ENCODE data around the gene CCDC197.

The CCDC197 gene

DNA sequence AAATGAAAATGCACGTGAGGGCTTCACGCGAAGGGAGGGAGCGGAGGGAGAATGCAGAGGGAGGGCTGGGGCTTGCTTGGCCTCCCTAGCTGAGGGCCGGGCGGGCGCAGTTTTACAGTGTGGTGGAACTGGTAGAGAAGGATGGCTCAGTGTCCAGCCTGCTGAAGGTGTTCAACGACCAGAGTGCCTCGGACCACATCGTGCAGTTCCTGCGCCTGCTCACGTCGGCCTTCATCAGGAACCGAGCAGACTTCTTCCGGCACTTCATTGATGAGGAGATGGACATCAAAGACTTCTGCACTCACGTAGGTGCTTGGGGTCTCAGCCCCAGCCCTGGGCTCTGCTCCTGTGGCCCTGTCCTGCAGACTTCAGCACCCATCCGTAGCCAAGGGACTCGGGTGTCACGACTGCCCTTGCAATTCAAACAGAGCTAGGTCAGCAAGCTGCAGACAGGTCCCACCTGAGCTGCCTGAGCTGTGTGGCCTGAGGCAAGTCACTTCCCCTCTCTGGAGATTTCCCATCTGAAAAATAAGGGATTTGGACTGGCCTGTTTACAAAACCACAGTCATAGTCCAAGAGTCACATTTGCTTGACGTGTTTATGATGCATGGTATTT, 47.5 kb downstream of the CCDC197 start:
- Histone ChIP-seq H3K4me1 (ENCODE audit: control insufficient read depth, insufficient read depth, low read length) (peaks cover 18% of the 10 kb centered on the region), H3K9ac (ENCODE audit: low read length in 2 of 2) (no peak overlapping the region), H3K9me3 (ENCODE audit: control insufficient read depth in 2 of 2, low read length in 2 of 2) (no peaks in the 10 kb centered on the region), H3K36me3 (ENCODE audit: control insufficient read depth in 2 of 2, insufficient read depth in 2 of 2, low read length in 2 of 2) (peaks cover 37 to 45% of the 10 kb centered on the region in 2 donors), H3K4me3 (ENCODE audit: low read length in 2 of 2) (no peak overlapping the region), H3K27me3 (ENCODE audit: control insufficient read depth in 1 of 2, insufficient read depth in 2 of 2, low read length in 2 of 2) (no peaks in the 10 kb centered on the region), H3K27ac (ENCODE audit: low read length) (no peak overlapping the region)

DNA sequence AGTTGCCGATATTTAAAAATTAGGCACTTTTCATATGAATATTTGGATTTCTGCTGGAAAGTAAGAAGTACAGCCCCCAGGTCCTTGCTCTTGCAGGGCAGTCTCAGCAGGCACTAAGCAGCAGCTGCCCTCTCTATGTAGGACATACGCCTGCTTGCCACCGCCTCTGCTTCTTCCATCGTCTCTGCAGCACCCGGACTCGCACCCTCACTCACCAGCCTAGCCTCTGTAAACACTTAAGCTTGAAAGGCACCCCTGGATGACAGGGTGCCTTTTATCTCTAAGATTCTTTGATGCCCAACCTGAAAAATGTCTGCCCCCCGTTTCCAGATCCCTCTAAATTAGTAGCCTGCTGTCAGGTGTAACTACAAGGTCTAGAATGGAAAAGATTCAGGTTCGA, 48.0 kb downstream of the CCDC197 start:
- Histone ChIP-seq H3K4me1 (ENCODE audit: control insufficient read depth, insufficient read depth, low read length) (peaks cover 18% of the 10 kb centered on the region), H3K4me3 (ENCODE audit: low read length in 2 of 2) (no peak overlapping the region), H3K27me3 (ENCODE audit: control insufficient read depth in 1 of 2, insufficient read depth in 2 of 2, low read length in 2 of 2) (no peaks in the 10 kb centered on the region), H3K9me3 (ENCODE audit: control insufficient read depth in 2 of 2, low read length in 2 of 2) (no peaks in the 10 kb centered on the region), H3K36me3 (ENCODE audit: control insufficient read depth in 2 of 2, insufficient read depth in 2 of 2, low read length in 2 of 2) (peaks cover 43 to 48% of the 10 kb centered on the region in 2 donors), H3K27ac (ENCODE audit: low read length) (no peak overlapping the region), H3K9ac (ENCODE audit: low read length in 2 of 2) (no peak overlapping the region)

DNA sequence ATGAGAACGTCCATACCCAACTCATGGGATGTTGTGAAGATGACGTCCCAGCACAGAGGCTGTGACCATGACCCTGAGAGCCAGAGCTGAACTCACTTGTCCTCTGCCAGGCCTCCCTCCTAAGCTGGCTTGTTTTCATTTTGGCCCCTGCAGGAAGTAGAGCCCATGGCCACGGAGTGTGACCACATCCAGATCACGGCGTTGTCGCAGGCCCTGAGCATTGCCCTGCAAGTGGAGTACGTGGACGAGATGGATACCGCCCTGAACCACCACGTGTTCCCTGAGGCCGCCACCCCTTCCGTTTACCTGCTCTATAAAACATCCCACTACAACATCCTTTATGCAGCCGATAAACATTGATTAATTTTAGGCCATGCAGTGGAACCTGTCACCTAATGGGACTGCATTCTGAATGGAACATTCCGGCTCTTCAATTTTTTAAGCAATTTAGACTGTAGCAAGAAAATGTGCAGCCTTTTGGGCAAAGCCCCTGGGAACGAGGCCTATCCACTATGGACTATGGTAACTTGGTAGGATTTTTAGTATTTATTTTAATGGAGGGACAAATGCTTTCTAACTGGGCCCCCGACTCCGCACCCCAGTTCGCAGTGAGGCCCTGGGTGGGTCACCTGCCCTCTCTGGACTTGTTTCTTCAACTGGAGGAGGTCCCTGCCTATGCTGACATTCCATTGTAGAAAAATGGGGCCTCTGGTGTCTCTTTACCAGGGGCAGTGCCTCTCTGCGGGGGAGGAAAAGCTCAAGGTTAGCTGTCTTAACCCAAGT, 48.7 kb downstream of the CCDC197 start:
- no peak overlapping the region for H3K9ac ChIP-seq (ENCODE audit: low read length in 2 of 2)
- no peaks in the 10 kb centered on the region for H3K27me3 ChIP-seq (ENCODE audit: control insufficient read depth in 1 of 2, insufficient read depth in 2 of 2, low read length in 2 of 2)
- H3K27ac ChIP-seq (ENCODE audit: low read length): no peak overlapping the region
- no peaks in the 10 kb centered on the region for H3K9me3 ChIP-seq (ENCODE audit: control insufficient read depth in 2 of 2, low read length in 2 of 2)
- peaks cover 21% of the 10 kb centered on the region for H3K4me1 ChIP-seq (ENCODE audit: control insufficient read depth, insufficient read depth, low read length)
- H3K4me3 ChIP-seq (ENCODE audit: low read length in 2 of 2): no peak overlapping the region
- peaks cover 49 to 54% of the 10 kb centered on the region in 2 donors for H3K36me3 ChIP-seq (ENCODE audit: control insufficient read depth in 2 of 2, insufficient read depth in 2 of 2, low read length in 2 of 2)

DNA sequence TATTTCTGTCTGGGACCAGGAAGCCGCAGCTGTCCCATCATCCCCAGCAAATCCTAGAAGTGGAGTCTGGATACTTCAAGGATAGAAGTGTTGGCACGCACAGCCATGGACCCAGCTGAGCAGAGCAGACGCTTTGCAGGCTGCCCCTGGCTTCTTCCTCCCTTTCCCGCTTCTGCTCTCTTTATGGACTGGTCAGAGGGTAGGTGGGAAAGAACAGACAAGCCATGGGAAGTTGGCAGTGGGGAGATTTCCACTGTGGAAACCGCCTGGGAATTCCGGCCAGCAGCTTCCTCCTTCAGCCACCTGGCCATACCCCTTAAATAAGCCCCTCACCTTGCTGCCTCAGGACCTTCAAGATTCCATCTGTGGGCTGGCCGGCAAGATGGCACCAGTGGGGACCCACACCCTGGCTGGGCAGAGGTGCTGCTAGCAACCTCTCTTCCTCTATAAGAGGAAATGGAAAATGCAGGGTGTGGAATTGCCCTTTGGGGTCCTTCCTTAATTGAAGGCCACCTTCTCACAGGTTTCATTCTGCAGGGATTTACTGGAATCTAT, 49.7 kb downstream of the CCDC197 start:
- Histone ChIP-seq H3K27ac (ENCODE audit: low read length) (no peak overlapping the region), H3K27me3 (ENCODE audit: control insufficient read depth in 1 of 2, insufficient read depth in 2 of 2, low read length in 2 of 2) (no peaks in the 10 kb centered on the region), H3K9me3 (ENCODE audit: control insufficient read depth in 2 of 2, low read length in 2 of 2) (no peaks in the 10 kb centered on the region), H3K4me1 (ENCODE audit: control insufficient read depth, insufficient read depth, low read length) (peaks cover 27% of the 10 kb centered on the region), H3K4me3 (ENCODE audit: low read length in 2 of 2) (no peak overlapping the region), H3K36me3 (ENCODE audit: control insufficient read depth in 2 of 2, insufficient read depth in 2 of 2, low read length in 2 of 2) (peaks cover 52 to 59% of the 10 kb centered on the region in 2 donors), H3K9ac (ENCODE audit: low read length in 2 of 2) (no peak overlapping the region)

DNA sequence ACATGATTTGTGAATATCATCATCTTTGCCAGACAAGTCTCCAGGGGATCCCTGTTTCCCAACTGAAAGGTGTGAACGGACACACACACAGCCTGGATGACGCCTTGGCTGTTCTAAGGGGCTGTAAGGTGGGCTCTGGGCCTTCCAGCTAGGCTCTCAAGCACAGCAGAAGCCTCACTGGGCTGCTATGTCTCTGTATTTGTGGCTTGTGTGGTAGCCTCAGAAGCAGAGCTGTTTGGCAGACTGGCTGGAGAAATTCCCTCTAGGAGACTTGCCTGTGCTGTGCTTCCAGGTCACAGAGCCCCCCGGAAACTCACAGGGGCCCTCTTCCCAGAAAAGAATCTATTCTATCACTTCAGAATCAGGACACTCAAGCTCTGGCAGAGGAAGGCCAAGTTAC, 50.5 kb downstream of the CCDC197 start:
- Histone ChIP-seq H3K27ac (ENCODE audit: low read length) (no peak overlapping the region), H3K36me3 (ENCODE audit: control insufficient read depth in 2 of 2, insufficient read depth in 2 of 2, low read length in 2 of 2) (peaks cover 59 to 65% of the 10 kb centered on the region in 2 donors), H3K9ac (ENCODE audit: low read length in 2 of 2) (no peak overlapping the region), H3K27me3 (ENCODE audit: control insufficient read depth in 1 of 2, insufficient read depth in 2 of 2, low read length in 2 of 2) (no peaks in the 10 kb centered on the region), H3K4me3 (ENCODE audit: low read length in 2 of 2) (no peak overlapping the region), H3K4me1 (ENCODE audit: control insufficient read depth, insufficient read depth, low read length) (peaks cover 23% of the 10 kb centered on the region), H3K9me3 (ENCODE audit: control insufficient read depth in 2 of 2, low read length in 2 of 2) (no peaks in the 10 kb centered on the region)

DNA sequence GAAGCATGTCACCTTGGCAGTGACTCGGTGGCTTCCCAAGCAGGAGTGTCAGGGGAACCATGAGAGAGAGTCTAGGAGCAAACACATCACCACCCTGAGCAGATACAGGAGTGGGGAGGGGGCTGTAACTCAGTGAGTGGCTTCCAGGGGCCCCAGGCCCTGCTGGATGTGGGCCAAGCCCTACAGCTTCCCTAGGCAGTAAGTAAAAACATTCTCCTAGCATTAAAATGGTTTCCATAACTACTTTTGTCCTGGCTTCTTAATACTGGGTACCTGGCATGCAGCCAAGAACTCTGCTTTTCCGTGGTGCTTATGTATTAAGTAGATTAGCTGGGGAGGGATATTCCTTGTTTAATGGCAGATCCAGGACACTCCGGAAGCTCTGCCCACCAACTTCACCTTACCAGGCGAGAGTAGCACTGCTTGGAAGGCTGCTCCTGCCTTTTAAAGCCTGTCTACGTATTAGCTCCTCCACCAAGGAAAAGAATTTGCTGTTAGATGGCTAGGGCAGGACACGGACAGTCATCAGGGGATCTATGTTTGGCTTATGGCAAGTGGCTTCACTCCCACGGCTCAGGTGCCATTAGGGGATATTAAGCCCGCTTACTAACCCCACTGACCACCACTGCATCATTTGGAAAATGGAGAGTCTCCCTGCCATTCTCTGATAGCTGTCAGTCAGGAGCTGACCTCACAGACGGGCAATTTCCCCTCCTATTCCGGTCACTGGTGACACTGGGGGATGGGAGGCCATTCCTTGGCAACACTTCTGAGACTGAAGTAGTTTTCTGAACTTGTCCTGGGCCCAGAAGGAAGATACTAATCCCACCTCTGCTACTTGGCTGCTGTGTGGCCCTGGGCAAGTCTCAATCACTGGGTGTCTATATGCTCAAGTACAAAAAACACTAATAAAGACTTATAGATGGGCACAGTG, 51.9 kb downstream of the CCDC197 start:
- Histone ChIP-seq H3K27ac (ENCODE audit: low read length) (peak overlapping the region; percentile 46), H3K27me3 (ENCODE audit: control insufficient read depth in 1 of 2, insufficient read depth in 2 of 2, low read length in 2 of 2) (no peaks in the 10 kb centered on the region), H3K9me3 (ENCODE audit: control insufficient read depth in 2 of 2, low read length in 2 of 2) (no peaks in the 10 kb centered on the region), H3K36me3 (ENCODE audit: control insufficient read depth in 2 of 2, insufficient read depth in 2 of 2, low read length in 2 of 2) (peaks cover 60 to 71% of the 10 kb centered on the region in 2 donors), H3K4me3 (ENCODE audit: low read length in 2 of 2) (no peak overlapping the region), H3K4me1 (ENCODE audit: control insufficient read depth, insufficient read depth, low read length) (peaks cover 23% of the 10 kb centered on the region), H3K9ac (ENCODE audit: low read length in 2 of 2) (no peak overlapping the region)

DNA sequence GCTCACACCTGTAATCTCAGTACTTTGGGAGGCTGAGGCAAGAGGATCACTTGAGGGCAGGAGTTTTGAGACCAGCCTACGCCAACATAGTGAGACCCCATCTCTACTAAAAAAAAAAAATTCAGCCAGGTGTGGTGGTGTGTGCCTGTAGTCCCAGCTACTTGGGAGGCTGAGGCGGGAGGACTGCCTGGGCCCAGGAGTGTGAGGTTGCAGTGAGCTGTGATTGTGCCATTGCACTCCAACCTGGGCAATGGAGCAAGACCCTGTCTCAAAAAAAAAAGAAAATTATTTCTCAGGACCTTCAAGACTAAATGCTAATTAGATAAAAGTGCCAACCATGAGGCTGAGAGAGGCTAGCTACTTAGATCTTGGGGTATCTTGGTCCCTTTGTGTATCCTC, 52.5 kb downstream of the CCDC197 start:
- no peaks in the 10 kb centered on the region for H3K27me3 ChIP-seq (ENCODE audit: control insufficient read depth in 1 of 2, insufficient read depth in 2 of 2, low read length in 2 of 2)
- peaks cover 23% of the 10 kb centered on the region for H3K4me1 ChIP-seq (ENCODE audit: control insufficient read depth, insufficient read depth, low read length)
- H3K9ac ChIP-seq (ENCODE audit: low read length in 2 of 2): no peak overlapping the region
- H3K4me3 ChIP-seq (ENCODE audit: low read length in 2 of 2): no peak overlapping the region
- peaks cover 66 to 75% of the 10 kb centered on the region in 2 donors for H3K36me3 ChIP-seq (ENCODE audit: control insufficient read depth in 2 of 2, insufficient read depth in 2 of 2, low read length in 2 of 2)
- no peaks in the 10 kb centered on the region for H3K9me3 ChIP-seq (ENCODE audit: control insufficient read depth in 2 of 2, low read length in 2 of 2)
- no peak overlapping the region for H3K27ac ChIP-seq (ENCODE audit: low read length)

DNA sequence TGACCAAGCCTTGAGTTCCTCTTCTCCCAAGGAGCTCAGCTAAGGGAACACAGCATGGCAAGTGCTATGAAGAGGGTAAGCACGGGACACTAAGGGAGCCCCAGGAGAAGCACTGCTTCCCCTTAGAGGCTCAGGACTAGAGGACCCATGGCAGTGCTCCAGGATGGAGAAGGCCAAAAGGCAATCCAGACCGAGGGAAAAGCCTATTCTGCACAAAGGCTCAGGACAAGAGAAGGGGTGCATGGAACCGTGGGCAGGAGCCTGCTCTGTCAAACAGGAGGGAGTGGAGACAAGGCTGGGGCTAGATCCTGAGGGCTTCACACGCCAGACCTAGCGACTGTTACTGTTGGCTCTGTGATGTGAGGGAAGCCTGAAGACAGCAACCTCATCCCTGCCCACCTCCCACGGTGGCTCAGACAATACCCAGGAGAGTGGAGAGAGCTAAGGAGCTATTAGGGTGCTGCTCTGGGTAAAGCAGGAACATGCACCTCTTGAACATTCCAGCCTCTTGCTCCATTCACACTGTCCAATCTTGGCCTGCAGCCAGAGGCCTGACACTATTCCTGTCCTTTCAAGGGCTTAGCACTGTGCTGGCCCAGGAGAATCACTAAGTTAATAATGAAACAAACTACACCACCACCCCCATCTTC, 53.3 kb downstream of the CCDC197 start:
- Histone ChIP-seq H3K27me3 (ENCODE audit: control insufficient read depth in 1 of 2, insufficient read depth in 2 of 2, low read length in 2 of 2) (no peaks in the 10 kb centered on the region), H3K27ac (ENCODE audit: low read length) (no peak overlapping the region), H3K4me3 (ENCODE audit: low read length in 2 of 2) (no peak overlapping the region), H3K9me3 (ENCODE audit: control insufficient read depth in 2 of 2, low read length in 2 of 2) (no peaks in the 10 kb centered on the region), H3K36me3 (ENCODE audit: control insufficient read depth in 2 of 2, insufficient read depth in 2 of 2, low read length in 2 of 2) (peaks cover 72 to 76% of the 10 kb centered on the region in 2 donors), H3K9ac (ENCODE audit: low read length in 2 of 2) (peak overlapping the region in 1 of 2 donors; percentile 13), H3K4me1 (ENCODE audit: control insufficient read depth, insufficient read depth, low read length) (peaks cover 23% of the 10 kb centered on the region)

DNA sequence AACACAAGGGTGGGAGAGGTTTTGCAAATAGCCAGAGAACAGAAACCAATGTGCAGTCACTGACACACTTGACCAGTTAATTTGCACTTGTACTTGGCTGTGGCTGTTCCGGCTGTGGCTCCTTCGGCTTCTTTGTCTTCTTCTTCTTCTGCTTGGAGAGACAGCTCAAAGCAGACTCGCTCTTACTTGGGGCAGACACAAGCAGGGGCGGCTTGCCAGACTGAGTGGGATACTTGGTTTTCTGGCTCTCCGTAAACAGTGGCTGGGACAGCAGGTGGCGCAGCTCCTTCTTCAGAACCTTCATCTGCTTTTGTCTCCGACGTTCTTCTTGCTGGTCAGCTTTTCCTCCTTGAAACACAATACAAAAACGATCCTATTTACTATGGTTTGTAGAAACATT, 54.0 kb downstream of the CCDC197 start:
- Histone ChIP-seq H3K27me3 (ENCODE audit: control insufficient read depth in 1 of 2, insufficient read depth in 2 of 2, low read length in 2 of 2) (no peaks in the 10 kb centered on the region), H3K9me3 (ENCODE audit: control insufficient read depth in 2 of 2, low read length in 2 of 2) (no peaks in the 10 kb centered on the region), H3K4me1 (ENCODE audit: control insufficient read depth, insufficient read depth, low read length) (peaks cover 23% of the 10 kb centered on the region), H3K27ac (ENCODE audit: low read length) (no peak overlapping the region), H3K9ac (ENCODE audit: low read length in 2 of 2) (peak overlapping the region in 1 of 2 donors; percentile 5), H3K4me3 (ENCODE audit: low read length in 2 of 2) (no peak overlapping the region), H3K36me3 (ENCODE audit: control insufficient read depth in 2 of 2, insufficient read depth in 2 of 2, low read length in 2 of 2) (peaks cover 75 to 77% of the 10 kb centered on the region in 2 donors)

DNA sequence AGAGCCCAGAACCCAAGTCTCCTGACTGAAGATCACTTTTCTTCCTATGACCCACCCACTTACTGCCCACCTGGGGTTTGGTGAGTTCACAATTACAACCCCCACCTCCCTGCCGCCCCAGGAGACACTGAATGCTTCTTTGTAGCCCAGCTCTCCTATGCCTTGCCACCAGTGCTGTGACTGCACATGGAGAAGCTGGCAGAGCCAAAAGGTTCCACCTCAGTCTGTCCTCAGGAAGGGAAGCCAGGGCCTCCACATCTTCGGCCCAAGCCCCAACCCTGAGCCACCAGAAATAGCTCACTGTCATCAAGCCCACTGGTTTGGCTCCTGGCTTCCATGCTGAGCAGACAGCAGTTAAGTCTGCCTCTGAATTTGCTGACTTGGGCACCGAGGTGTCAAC, 54.7 kb downstream of the CCDC197 start:
- Histone ChIP-seq H3K27ac (ENCODE audit: low read length) (peak overlapping the region; percentile 31), H3K4me3 (ENCODE audit: low read length in 2 of 2) (no peak overlapping the region), H3K9me3 (ENCODE audit: control insufficient read depth in 2 of 2, low read length in 2 of 2) (no peaks in the 10 kb centered on the region), H3K4me1 (ENCODE audit: control insufficient read depth, insufficient read depth, low read length) (peaks cover 23% of the 10 kb centered on the region), H3K36me3 (ENCODE audit: control insufficient read depth in 2 of 2, insufficient read depth in 2 of 2, low read length in 2 of 2) (peaks cover 79 to 81% of the 10 kb centered on the region in 2 donors), H3K27me3 (ENCODE audit: control insufficient read depth in 1 of 2, insufficient read depth in 2 of 2, low read length in 2 of 2) (no peaks in the 10 kb centered on the region), H3K9ac (ENCODE audit: low read length in 2 of 2) (no peak overlapping the region)

Data from stomach smooth muscle (tissue), 2 donors.